Stimulated activated naive CD4-positive, alpha-beta T cell (primary cell): ENCODE measurements around the gene ULK4.
"Not testable (repeated sequence)": the region's sequence is repeated elsewhere in the genome, so short reads cannot be mapped to it uniquely, and the experiment has no call there.

Experiments
- DNase-seq, 6 experiments: peaks; one replicate each; lab custom pipeline; 2025; lab: John Stamatoyannopoulos, UW

The ULK4 gene

DNA sequence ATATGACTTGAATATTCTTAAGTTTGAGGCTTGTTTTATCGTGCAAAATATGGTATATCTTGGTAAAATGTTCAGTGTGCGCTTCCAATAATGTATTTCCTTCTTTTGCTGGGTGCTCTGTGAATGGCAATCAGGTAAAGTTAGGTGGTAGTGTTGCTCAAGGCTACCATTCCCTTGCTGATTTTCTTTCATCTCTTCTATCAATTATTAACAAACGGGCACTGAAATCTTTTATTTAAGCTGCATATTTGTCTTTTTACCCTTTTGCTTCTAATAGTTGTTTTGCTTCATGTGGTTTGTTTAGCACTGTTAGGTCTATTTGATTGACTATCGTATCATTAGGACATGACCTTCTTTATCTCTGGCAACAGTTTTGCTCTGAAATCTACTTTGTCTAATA lies 520.3 kb downstream of the ULK4 start:
- no peak for DNase-seq

DNA sequence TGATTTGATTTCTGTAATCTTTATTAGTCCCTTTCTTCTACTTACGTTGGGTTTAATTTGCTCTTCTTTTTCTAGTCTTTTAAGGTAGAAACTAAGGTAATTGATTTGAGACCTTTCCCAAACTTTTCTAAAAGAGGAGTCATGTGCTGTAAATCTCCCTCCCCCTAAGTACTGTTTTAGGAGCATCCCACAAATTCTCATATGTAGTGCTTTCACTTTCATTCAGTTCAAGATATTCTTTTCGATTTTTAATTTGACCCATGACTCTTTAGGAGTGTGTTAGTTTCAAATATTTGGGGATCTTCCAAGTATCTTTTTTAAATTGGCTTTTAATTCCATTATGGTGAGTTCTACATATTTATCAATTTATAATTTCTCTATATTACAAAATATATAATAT lies 520.8 kb downstream of the ULK4 start:
- no peak for DNase-seq

DNA sequence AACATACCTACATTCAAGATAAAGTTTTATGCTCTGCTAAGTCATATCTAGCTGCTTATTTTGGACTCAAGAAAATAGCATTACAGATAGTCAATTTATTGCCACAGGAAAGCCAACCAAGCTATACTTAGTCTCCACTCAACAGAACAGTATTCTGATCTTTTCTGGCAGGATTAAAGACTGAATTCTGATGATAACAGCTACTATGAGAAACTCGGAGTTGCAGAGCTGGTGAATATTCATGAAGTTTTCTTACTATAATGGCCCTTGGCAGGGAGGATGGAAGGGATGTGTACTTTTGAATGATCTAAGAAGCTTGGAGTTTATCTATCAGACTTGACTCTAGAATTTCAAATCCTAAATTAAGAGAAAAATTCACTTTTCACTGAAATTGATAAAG lies 524.9 kb downstream of the ULK4 start:
- DNase-seq, result no peak

DNA sequence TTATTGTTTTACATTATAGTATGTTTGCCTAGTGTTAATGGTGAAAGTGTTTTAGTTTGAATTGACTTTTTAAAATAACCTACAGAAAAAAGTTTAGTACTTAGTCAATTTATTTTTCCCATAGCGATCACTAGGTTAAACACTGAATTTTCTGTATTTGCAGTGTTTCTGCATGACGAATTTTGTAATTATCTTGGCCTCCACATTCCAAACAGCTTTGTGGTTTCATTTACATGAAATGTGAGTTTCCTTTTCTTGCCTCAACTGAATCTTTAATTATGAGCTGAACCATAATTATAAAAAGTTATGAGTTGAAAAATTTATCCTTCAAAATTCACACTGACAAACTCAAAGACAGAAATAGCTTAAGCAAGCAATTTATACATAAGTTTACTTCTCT lies 527.1 kb downstream of the ULK4 start:
- no peak for DNase-seq

DNA sequence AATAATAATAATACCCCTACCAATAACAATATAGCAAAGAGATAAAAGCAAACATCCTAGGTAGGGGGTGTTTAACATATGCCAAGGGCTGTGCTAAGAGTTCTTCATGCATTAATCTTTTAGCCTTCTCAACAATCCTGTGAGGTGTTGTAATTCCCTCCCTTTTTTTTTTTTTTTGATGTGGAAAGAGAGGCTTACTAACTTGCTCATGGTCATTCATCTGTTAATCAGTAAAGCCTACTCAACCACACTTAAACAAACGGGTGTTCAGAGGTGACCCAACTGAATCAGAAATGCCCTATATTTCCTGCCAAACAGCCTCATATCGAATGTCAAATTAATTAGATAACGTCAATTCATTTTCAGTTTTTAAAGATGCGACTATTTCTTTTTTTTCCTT lies 530.5 kb downstream of the ULK4 start:
- DNase-seq, result no peak

DNA sequence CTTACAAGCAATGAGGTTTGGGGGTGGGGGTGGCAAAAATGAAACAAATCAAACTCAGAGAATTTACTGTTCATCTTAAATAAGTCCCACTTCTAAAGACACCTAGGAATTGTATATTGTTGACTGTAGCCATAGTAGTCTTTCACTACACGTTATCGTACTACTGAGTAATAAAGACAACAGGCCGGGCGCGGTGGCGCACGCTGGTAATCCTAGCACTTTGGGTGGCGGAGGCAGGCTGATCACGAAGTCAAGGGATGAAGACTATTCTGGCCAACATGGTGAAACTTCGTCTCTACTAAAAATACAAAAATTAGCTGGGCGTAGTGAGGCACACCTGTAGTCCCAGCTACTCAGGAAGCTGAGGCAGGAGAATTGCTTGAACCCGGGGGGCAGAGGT lies 531.0 kb downstream of the ULK4 start:
- DNase-seq, result no peak

DNA sequence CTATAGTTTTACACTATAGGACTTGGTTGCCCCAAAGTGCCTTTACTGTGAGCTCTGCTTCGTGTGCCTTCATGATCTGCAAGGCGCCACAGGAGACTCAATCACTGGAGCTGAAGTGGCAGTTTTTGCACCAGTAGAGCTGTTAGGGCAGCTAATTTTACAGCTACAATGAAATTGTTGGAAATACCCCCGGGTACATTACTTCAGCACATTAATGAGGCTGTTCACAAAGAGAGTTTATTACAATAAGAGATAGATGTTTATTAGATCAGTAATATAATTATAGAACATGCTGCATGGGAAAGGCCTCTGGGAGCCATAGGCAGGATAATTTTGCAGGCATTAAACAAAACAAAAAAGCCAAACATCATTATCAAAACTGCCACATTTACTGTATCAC lies 531.5 kb downstream of the ULK4 start:
- no peak for DNase-seq

DNA sequence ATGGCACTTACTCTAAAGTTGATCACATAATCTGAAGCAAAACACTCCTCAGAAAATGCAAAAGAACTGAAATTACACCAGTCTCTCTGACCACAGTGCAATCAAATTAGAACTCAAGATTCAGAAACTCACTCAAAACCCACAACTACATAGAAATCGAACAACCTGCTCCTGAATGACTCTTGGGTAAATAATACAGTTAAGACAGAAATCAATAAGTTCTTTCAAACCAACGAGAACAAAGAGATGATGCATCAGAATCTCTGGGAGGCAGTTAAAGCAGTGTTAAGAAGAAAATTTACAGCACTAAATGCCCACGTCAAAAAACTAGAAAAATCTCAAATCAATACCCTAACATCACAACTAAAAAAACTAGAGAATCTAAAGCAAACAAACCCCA lies 535.4 kb downstream of the ULK4 start:
- DNase-seq, result no peak

DNA sequence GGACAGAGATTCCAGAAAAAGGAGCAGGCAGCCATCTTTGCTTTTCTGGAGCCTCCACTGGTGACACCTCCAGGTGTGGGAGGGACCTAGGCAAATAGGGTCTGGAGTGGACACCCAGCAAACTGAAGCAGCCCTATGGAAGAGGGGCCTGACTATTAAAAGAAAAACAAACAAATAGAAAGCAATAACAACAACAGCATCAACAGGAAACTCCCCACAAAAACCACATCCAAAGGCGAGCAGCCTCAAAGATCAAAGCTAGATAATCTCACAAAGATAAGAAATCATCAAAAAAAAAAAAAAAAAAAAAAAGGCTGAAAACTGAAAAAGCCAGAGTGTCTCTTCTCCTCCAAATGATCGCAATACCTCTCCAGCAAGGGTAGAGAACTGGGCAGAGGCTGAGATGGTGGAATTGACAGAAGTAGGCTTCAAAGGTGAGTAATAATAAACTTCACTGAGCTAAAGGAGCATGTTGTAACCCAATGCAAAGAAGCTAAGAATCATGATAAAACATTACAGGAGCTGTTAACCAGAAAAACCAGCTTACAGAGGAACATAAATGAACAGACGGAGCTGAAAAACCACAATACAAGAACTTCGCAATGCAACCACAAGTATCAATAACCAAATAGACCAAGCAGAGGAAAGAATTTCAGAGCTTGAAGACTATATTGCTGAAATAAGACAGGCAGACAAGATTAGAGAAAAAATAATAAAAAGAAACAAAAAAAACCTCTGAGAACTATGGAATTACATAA lies 537.2 kb downstream of the ULK4 start:
- DNase-seq, result peak in 1 of 6 experiments; percentile 1

DNA sequence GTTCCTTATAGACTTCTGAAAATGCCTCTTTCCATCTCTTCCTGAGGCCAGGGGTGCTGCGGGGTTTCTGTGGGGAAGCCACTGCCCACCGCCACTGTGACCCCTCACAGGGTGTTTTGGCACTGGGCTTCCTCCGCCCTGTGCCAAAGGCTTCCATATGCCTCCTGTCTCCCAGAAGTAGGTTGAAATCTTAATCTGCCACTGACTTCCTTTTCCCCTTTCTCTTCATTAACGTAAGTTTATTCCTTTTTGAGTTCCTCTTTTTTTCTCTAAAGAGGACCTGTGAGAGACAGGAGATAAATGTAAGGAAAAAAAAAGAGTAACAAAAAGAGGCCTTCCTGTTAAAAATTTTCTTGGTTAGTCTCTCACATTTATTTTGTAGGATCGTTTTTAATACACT lies 542.1 kb downstream of the ULK4 start:
- DNase-seq, result no peak

DNA sequence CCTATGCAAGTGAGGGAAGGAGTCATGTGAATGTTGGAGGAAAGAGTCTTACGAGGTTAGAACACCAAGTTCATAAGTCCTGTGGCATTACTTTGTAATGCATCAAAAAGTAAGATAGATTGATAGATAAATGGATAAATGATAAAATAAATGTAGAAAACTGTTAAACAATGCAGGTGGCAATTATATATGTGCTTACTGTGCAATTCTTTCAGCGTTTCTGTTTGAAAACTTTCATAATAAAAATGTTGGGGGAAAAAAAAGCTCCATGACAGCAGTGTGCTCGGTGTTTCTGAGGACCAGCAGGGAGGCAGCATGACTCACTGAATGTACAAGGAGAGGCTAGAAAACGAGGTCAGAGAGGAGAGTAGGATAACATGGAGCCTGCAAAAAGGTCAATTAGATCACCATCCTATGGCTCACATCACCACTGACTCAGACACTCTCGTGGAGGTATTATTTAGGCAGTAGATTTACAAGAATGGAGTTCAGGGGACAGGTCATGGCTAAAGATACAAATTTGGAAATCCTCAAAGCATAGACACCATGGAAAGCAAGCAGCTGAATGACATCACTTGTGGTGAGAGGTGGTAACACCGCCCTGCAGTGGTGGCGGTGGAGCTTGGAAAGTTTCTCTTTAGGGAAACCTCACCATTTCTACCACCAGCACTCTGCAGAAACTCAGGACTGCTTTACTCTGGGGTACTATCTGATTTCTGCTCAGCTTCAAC lies 542.8 kb downstream of the ULK4 start:
- no peak for DNase-seq

DNA sequence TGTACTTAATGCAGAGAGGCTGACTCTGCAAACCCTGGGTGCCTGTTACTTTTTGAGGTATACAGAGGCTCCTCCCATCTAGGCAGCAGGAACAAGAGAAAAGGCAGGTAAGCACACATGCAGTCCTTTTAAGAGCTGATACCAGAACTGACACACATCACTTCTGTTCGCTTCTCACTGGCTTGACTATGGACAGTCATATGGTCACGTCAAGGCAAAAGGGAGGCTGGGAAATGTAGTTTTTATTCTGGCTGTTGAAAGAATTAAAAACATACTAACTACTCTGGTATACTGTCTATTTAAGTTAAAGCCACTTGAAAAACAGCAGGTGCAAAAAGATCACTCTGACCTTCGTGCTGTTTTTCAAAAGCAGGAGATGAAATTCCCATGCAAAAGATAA lies 544.3 kb downstream of the ULK4 start:
- DNase-seq, result no peak

DNA sequence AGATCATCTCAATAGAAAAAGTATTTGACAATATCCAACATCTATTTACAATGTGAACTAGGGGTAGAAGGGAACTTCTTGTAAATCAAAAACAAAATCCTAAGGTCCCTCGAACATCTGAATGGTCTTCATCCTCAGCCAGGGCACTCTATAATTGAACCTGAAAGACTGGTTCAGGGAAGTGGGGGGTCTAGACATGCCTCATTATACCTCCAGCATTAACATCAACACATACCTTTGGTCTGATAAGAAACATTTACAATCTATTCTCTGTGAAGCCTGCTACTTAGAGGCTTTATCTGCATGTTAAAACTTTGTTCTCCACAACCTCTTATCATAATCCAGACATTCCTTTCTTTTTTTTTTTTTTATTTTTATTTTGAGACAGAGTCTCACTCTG lies 550.8 kb downstream of the ULK4 start:
- no peak for DNase-seq

DNA sequence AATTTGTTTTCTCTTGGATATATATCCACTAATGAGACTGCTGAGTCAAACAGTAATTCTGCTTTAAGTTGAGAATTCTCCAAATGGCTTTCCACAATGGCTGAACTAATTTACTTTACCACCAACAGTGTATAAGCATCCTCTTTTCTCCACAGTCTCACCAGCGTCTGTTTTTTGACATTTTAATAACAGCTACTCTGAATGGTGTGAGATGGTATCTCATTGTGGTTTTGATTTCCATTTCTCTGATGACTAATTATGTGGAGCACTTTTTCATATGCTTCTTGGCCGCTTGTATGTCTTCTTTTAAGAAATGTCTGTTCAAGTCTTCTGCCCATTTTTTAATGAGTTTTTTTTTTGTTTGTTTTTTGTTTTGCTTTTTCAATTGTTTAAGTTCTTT lies 556.4 kb downstream of the ULK4 start:
- DNase-seq, result no peak

DNA sequence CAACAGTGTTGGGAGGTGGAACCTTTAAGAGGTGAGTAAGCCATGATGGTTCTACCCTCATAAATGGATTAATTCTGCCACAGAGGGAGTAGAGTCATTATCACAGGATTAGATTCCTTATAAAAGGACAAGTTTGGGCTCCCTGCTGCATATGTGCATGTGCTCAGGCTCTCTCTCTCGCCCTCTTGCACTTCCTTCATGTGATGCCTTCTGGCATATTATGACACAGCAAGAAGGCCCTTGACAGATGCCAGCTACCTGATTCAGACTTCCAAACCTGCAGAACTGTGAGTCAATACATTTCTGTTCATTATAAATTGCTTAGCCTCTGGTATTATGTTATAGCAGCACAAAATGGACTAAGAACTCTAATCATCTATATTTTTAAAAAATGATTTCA lies 557.3 kb downstream of the ULK4 start:
- DNase-seq, result no peak

DNA sequence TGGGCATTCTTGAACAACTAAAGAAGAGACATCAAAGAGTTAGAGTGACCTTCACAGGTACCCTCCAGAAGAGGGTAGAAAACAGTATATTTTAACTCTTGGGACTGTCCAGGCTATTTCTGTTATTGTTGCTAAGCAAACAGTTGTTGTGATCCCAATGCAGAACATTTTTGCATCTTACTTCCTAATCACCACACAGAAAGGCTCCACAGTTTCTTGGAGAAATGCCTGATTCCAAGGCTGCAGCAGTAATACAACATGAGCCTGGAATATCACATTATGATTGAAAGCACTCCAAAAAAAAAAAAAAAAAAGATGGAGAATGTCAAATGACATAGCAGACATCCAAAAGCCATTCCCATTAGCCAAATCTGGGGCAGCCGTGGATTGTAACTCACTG lies 567.0 kb downstream of the ULK4 start:
- no peak for DNase-seq

DNA sequence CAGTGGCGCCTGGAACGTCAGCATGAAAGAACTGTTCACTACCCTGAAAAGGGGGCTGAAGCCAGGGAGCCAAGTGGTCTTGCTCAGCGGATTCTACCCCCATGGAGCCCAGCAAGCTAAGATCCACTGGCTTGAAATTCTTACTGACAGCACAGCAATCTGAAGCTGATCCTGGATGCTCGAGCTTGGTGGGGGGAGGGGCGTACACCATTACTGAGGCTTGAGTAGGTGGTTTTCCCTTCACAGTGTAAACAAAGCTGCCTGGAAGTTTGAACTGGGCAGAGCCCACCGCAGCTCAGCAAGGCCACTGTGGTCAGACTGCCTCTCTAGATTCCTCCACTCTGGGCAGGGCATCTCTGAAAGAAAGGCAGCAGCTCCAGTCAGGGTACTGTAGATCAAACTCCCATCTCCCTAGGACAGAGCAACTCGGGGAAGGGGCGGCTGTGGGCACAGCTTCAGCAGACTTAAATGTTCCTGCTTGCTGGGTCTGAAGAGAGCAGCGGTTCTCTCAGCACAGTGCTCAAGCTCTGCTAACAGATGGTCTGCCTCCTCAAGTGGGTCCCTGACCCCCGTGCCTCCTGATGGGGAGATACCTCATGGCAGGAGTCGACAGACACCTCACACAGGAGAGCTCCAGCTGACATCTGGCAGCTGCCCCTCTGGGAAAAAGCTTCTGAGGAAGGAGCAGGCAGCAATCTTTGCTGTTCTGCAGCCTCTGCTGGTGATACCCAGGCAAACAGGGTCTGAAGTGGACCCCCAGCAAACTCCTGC lies 591.0 kb downstream of the ULK4 start:
- DNase-seq, result not testable (repeated sequence)

DNA sequence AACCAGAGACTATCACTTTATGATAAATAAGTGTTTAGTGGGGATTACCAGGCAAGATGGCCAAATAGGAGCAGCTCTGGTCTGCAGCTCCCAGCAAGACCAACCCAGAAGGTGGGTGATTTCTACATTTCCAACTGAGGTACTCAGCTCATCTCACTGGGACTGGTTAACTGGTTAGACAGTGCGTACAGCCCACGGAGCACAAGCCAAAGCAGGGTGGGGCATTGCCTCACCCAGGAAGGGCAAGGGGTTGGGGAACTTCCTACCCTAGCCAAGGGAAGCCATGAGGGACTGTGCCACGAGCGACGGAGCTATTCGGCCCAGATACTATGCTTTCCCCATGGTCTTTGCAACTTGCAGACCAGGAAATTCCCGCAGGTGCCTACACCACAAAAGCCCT lies 591.6 kb downstream of the ULK4 start:
- DNase-seq, result no peak

DNA sequence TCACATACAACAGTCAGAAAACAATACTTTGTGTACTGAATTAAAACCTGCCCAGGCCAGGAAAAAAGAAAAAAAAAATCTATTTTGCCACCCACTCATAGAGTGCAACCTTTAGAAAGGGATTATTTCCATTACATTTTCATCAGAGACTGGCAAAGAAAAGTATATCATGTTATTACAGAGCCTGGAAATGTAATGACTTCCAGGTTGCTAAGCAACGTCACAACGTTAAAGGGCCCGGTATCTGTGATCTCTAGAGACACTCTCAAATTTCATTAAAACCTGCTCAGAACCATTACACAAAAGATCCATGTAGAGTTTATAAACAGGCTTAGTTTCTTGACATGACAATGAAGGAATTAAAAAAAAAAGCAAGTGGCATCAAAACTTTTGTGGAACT lies 592.1 kb downstream of the ULK4 start:
- no peak for DNase-seq

DNA sequence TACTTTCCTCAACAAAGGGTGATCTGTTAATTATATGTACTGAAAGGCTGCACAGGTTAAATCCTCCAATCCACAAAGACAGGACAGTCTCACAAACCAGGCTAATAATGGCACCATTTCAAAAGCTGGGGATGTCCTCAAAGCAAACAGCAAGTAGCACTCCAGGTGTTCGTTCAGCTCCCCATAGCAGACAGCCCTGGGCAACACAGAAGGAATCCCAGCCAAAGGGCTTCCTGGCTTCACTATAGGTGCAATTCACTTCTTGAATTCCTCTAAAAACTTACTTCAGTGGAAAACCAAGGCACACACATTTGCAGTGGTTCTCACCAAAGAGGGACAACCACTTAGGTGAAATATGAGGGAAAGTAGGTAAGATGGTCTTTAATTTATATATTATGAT lies 595.9 kb downstream of the ULK4 start:
- no peak for DNase-seq

DNA sequence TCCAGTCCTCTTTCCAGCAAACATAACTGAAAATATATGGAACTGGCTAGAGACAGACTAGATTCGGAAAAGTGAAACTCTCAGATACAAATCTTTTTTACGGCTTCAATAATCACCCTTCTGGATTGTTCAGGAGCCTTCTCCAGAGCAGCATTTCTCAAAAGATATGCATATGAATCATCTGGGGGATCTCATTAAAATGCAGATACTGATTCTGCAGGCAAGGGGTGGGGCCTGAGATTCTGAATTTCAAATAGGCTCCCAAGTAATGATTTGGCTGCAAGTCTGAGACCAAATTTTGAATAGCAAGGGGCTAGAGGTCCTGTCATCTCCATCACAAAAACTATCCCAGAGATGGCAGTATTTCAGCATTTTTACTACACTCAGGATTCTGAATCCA lies 597.2 kb downstream of the ULK4 start:
- DNase-seq, result no peak

DNA sequence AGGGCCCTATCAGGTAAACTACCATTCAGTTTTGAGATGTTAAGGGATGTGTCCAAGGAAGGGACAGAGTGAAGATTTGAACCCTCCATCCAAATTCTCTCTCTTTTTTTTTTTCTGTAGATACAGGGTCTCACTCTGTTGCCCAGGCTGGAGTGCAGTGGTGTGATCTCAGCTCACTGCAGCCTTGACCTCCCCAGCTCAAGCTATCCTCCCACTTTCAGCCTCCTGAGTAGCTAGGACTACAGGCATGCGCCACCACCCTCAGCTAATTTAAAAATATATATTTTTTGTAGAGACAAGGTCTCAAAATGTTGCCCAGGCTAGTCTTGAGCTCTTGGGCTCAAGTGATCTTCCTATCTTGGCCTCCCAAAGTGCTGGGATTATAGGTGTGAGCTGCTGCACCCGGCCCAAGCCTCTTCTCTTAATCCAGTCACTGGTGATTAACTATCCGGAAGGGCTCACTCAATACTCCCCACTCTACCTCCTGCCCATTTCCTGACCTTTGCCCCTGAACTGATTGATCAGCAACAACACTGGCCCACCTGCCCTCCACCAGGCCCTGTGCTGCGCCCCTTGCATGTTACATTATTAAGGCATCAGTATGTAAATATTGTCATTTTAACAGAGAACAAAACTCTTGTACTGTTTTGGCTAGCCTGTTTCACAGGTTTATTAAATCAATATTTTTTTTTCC lies 597.9 kb downstream of the ULK4 start:
- DNase-seq, result no peak
